Measurements from ENCODE around the gene CCL23.

DNA sequence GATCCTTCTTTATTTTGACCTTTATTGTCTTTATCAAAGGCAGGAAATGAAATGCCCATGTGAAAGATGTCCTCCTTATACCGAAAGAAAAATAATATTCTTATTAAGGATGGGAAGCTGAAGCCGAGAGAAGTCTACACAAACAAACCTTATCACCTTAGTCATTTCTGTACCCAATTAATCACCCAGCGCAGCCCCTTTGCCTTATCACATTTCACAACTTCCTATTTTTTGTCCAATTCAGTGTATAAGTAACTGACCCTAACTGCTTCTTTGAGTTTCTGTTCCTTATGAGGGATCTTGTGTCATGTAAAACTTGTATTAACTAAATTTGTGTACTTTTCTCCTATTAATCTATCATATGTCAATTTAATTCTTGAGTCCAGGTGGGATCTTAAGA lies 16.4 kb upstream of the CCL23 start:
- TF ChIP-seq, protein P1, sequence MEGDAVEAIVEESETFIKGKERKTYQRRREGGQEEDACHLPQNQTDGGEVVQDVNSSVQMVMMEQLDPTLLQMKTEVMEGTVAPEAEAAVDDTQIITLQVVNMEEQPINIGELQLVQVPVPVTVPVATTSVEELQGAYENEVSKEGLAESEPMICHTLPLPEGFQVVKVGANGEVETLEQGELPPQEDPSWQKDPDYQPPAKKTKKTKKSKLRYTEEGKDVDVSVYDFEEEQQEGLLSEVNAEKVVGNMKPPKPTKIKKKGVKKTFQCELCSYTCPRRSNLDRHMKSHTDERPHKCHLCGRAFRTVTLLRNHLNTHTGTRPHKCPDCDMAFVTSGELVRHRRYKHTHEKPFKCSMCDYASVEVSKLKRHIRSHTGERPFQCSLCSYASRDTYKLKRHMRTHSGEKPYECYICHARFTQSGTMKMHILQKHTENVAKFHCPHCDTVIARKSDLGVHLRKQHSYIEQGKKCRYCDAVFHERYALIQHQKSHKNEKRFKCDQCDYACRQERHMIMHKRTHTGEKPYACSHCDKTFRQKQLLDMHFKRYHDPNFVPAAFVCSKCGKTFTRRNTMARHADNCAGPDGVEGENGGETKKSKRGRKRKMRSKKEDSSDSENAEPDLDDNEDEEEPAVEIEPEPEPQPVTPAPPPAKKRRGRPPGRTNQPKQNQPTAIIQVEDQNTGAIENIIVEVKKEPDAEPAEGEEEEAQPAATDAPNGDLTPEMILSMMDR (IDR thresholded peaks at IDR 0.05; ENCODE audit: insufficient read depth, low read length, poor library complexity, severe bottlenecking) = no peak
- no peak for TF ChIP-seq EZH2phosphoT487 (conservative IDR thresholded peaks at IDR 0.05; ENCODE audit: low read length)
